ENCODE results near the gene KIAA0753.
"Not testable (repeated sequence)": the region's sequence is repeated elsewhere in the genome, so short reads cannot be mapped to it uniquely, and the experiment has no call there.

KIAA0753 gene

GRCh38 chr17:6602141-6602540 is 38.4 kb downstream of the KIAA0753 start:
- no peak for DNase-seq (ENCODE audit: low spot score)
- TF ChIP-seq CTCF (IDR thresholded peaks at IDR 0.05; ENCODE audit: extremely low read depth, insufficient read depth, missing control alignments) = no peak
- in situ Hi-C loops (cut with MboI; ENCODE audit: low pct_unique_long_range_greater_than_20kb, low sequenced_read_pairs, unreplicated experiment) = no loop called here

- no peak for DNase-seq (ENCODE audit: low spot score)
- in situ Hi-C loops (cut with MboI; ENCODE audit: low pct_unique_long_range_greater_than_20kb, low sequenced_read_pairs, unreplicated experiment) = no loop called here
- no peak for TF ChIP-seq CTCF (IDR thresholded peaks at IDR 0.05; ENCODE audit: extremely low read depth, insufficient read depth, missing control alignments)
Observed at GRCh38 chr17:6599364-6599763, 41.1 kb downstream of the KIAA0753 start.

- in situ Hi-C loops (cut with MboI; ENCODE audit: low pct_unique_long_range_greater_than_20kb, low sequenced_read_pairs, unreplicated experiment) = no loop called here
- no peak for TF ChIP-seq CTCF (IDR thresholded peaks at IDR 0.05; ENCODE audit: extremely low read depth, insufficient read depth, missing control alignments)
- DNase-seq (ENCODE audit: low spot score) = no peak
Observed at GRCh38 chr17:6597727-6598126, 42.8 kb downstream of the KIAA0753 start.

GRCh38 chr17:6596941-6597340 is 43.6 kb downstream of the KIAA0753 start:
- DNase-seq (ENCODE audit: low spot score) = no peak
- no peak for TF ChIP-seq CTCF (IDR thresholded peaks at IDR 0.05; ENCODE audit: extremely low read depth, insufficient read depth, missing control alignments)
- in situ Hi-C loops (cut with MboI; ENCODE audit: low pct_unique_long_range_greater_than_20kb, low sequenced_read_pairs, unreplicated experiment) = no loop called here

GRCh38 chr17:6596511-6596910 is 44.0 kb downstream of the KIAA0753 start:
- no peak for DNase-seq (ENCODE audit: low spot score)
- in situ Hi-C loops (cut with MboI; ENCODE audit: low pct_unique_long_range_greater_than_20kb, low sequenced_read_pairs, unreplicated experiment) = no loop called here
- no peak for TF ChIP-seq CTCF (IDR thresholded peaks at IDR 0.05; ENCODE audit: extremely low read depth, insufficient read depth, missing control alignments)

GRCh38 chr17:6596081-6596480 is 44.4 kb downstream of the KIAA0753 start:
- no peak for TF ChIP-seq CTCF (IDR thresholded peaks at IDR 0.05; ENCODE audit: extremely low read depth, insufficient read depth, missing control alignments)
- no peak for DNase-seq (ENCODE audit: low spot score)
- in situ Hi-C loops (cut with MboI; ENCODE audit: low pct_unique_long_range_greater_than_20kb, low sequenced_read_pairs, unreplicated experiment) = no loop called here

- in situ Hi-C loops (cut with MboI; ENCODE audit: low pct_unique_long_range_greater_than_20kb, low sequenced_read_pairs, unreplicated experiment); DNase-seq (ENCODE audit: low spot score): not testable (repeated sequence)
Observed at GRCh38 chr17:6593371-6593770, 47.1 kb downstream of the KIAA0753 start.
